Measurements from ENCODE around the gene SLC25A47. TPM values are rescaled to one million over a fixed set of nuclear protein-coding genes. Genes with fewer than 3 reads are reported as not detected.
A peak's percentile ranks its signal among the peaks of the same experiment; 100 is the strongest.

SLC25A47 gene
- total RNA-seq, 1 experiment from 2014 or later: not detected

GRCh38 chr14:100333827-100334226, 10.7 kb downstream of the SLC25A47 start (continued):
- TF ChIP-seq TEAD1 (CRISPR knock-in tag; IDR thresholded peaks at IDR 0.05) (no peak), CREM (CRISPR knock-in tag; IDR thresholded peaks at IDR 0.05) (no peak), ETV6 (CRISPR knock-in tag; IDR thresholded peaks at IDR 0.05) (no peak), FOXP1 (CRISPR knock-in tag; IDR thresholded peaks at IDR 0.05; ENCODE audit: borderline replicate concordance) (no peak), SMAD4 (CRISPR knock-in tag; IDR thresholded peaks at IDR 0.05) (no peak)

- Mint-ChIP-seq H3K36me3 (peaks cover 21% of the 10 kb centered on the region), H3K27me3 (ENCODE audit: low read depth) (no peaks in the 10 kb centered on the region), H3K4me3 (no peak overlapping the region), H3K27ac (no peak overlapping the region), H3K4me1 (no peaks in the 10 kb centered on the region), H3K9me3 (no peaks in the 10 kb centered on the region)
- ATAC-seq (no peak), DNase-seq (ENCODE audit: low spot score) (no peak)
- POLR2A ChIA-PET: no interaction called here
- CTCF ChIA-PET: interaction anchor here (0.9 kb wide), 1 partner anchor 43 kb away, joined by 3 read pairs; no protein-coding TSS in a partner anchor
- TF ChIP-seq SOX15 (CRISPR knock-in tag; IDR thresholded peaks at IDR 0.05): no peak
- TF ChIP-seq FOXK1 (CRISPR knock-in tag; IDR thresholded peaks at IDR 0.05): no peak
- no peak for TF ChIP-seq JUN (CRISPR knock-in tag; IDR thresholded peaks at IDR 0.05)
These were observed 11.8 kb downstream of the SLC25A47 start for GRCh38 chr14:100334904-100335303.

GRCh38 chr14:100336618-100337530, 13.7 kb downstream of the SLC25A47 start:
- ATAC-seq (no peak), DNase-seq (ENCODE audit: low spot score) (no peak)
- Mint-ChIP-seq H3K4me1 (no peaks in the 10 kb centered on the region), H3K27me3 (ENCODE audit: low read depth) (no peaks in the 10 kb centered on the region), H3K27ac (peak overlapping the region; percentile 63; the same call in 1 of the 2 replicates), H3K9me3 (no peaks in the 10 kb centered on the region), H3K36me3 (peaks cover 38% of the 10 kb centered on the region), H3K4me3 (no peak overlapping the region)
- ChIA-PET POLR2A (no interaction called here), CTCF (interaction anchor here (0.7 kb wide), 1 partner anchor 52 kb away, joined by 3 read pairs; no protein-coding TSS in a partner anchor)
- TF ChIP-seq SP1 (CRISPR knock-in tag; conservative IDR thresholded peaks at IDR 0.05) (no peak), NR3C1 (CRISPR knock-in tag; conservative IDR thresholded peaks at IDR 0.05; ENCODE audit: low read depth) (no peak), KAT7 (CRISPR knock-in tag; IDR thresholded peaks at IDR 0.05; ENCODE audit: borderline replicate concordance) (no peak), ZSCAN18 (CRISPR knock-in tag; IDR thresholded peaks at IDR 0.05) (no peak)

GRCh38 chr14:100339766-100340422, 16.8 kb downstream of the SLC25A47 start:
- peaks cover 48% of the 10 kb centered on the region for H3K36me3 Mint-ChIP-seq
- ChIA-PET POLR2A (no interaction called here), CTCF (interaction anchor here (1.3 kb wide), 1 partner anchor 37 kb away, joined by 4 read pairs; no protein-coding TSS in a partner anchor)
- no peak overlapping the region for H3K4me3 Mint-ChIP-seq
- DNase-seq (ENCODE audit: low spot score): no peak
- ATAC-seq: no peak
- TF ChIP-seq ELF4 (CRISPR knock-in tag; IDR thresholded peaks at IDR 0.05; ENCODE audit: low read depth) (no peak), NFATC4 (CRISPR knock-in tag; IDR thresholded peaks at IDR 0.05) (no peak), NFE2L1 (CRISPR knock-in tag; IDR thresholded peaks at IDR 0.05) (no peak), CREM (CRISPR knock-in tag; IDR thresholded peaks at IDR 0.05) (no peak), TEAD4 (CRISPR knock-in tag; IDR thresholded peaks at IDR 0.05) (no peak), ZBTB21 (CRISPR knock-in tag; IDR thresholded peaks at IDR 0.05; ENCODE audit: borderline replicate concordance) (no peak), PREB (CRISPR knock-in tag; IDR thresholded peaks at IDR 0.05; ENCODE audit: borderline replicate concordance) (no peak), SOX15 (CRISPR knock-in tag; IDR thresholded peaks at IDR 0.05) (no peak), ZNF138 (CRISPR knock-in tag; conservative IDR thresholded peaks at IDR 0.05) (no peak), GTF2I (CRISPR knock-in tag; conservative IDR thresholded peaks at IDR 0.05) (no peak)
- H3K27me3 Mint-ChIP-seq (ENCODE audit: low read depth): no peaks in the 10 kb centered on the region; the same call in 1 of the 2 replicates
- no peak overlapping the region for H3K27ac Mint-ChIP-seq
- no peaks in the 10 kb centered on the region for H3K9me3 Mint-ChIP-seq
- H3K4me1 Mint-ChIP-seq: no peaks in the 10 kb centered on the region
